IMR-90 (cell line): ENCODE data around the gene CHST8. TPM values are rescaled to one million over a fixed set of nuclear protein-coding genes. Genes with fewer than 3 reads are reported as not detected.

Experiments
- ATAC-seq: fragments of 200-7000 bp; cut with Tn5 transposase; 2 replicates; pipeline ENCODE4 v1.9.1; 2020; ENCODE audit warnings: low read depth, mild to moderate bottlenecking, moderate library complexity
- BruUV-seq: library from RNA; stranded (reverse); fragments of 400-500 nt; replicated peaks from 2 replicates; lab custom pipeline; 2021; lab: Mats Ljungman, UMichigan
- CTCF ChIA-PET: fragments of 300-600 bp; formaldehyde crosslinking; extraction: SDS; loops from one replicate; lab custom pipeline; 2021; ENCODE audit warnings: antibody characterized with exemption; lab: Yijun Ruan, JAX
- POLR2A ChIA-PET: fragments of 300-600 bp; sonication (Branson Sonifier 250); formaldehyde crosslinking; loops from one replicate; lab custom pipeline; 2022; ENCODE audit warnings: antibody characterized with exemption; ENCODE audit not compliant: unreplicated experiment; lab: Charles Lee
- DNase-seq: peaks from one replicate; pipeline ENCODE4 v3.0.0; 2013
- H2AFZ ChIP-seq: replicated peaks from 2 replicates; pipeline ENCODE3; 2013; ENCODE audit warnings: low read length, mild to moderate bottlenecking; ENCODE audit not compliant: poor library complexity
- H2AK5ac ChIP-seq: 2 replicates; pipeline ENCODE4 v1.6.1; 2013; ENCODE audit warnings: low read depth, low read length, inconsistent platforms
- H2AK9ac ChIP-seq: replicated peaks from 2 replicates; pipeline ENCODE3; 2013; ENCODE audit warnings: mild to moderate bottlenecking, low read depth, low read length, moderate library complexity; ENCODE audit not compliant: poor library complexity
- H2BK120ac ChIP-seq: 2 replicates; pipeline ENCODE4 v1.6.1; 2013; ENCODE audit warnings: low read depth, low read length, inconsistent platforms
- H2BK15ac ChIP-seq: 3 replicates; pipeline ENCODE4 v1.6.1; 2013; ENCODE audit warnings: low read depth, low read length, inconsistent platforms
- H2BK20ac ChIP-seq: 2 replicates; pipeline ENCODE4 v1.6.1; 2013; ENCODE audit warnings: low read depth, mild to moderate bottlenecking, inconsistent platforms, low read length, moderate library complexity
- H2BK5ac ChIP-seq: 2 replicates; pipeline ENCODE4 v1.6.1; 2013; ENCODE audit warnings: mild to moderate bottlenecking, low read depth, low read length, inconsistent platforms; ENCODE audit not compliant: poor library complexity, severe bottlenecking
- H3K14ac ChIP-seq: replicated peaks from 2 replicates; pipeline ENCODE4 v1.6.1; 2013; ENCODE audit warnings: low read depth, low read length, inconsistent platforms
- H3K18ac ChIP-seq: 2 replicates; pipeline ENCODE4 v1.6.1; 2013; ENCODE audit warnings: low read depth, low read length, control low read depth
- H3K23ac ChIP-seq: 2 replicates; pipeline ENCODE4 v1.6.1; 2013; ENCODE audit warnings: low read depth, low read length, inconsistent platforms
- H3K27ac ChIP-seq: 2 replicates; pipeline ENCODE4 v1.5.1; 2013; ENCODE audit warnings: mild to moderate bottlenecking, control low read depth, low read length; ENCODE audit not compliant: insufficient read depth
- H3K27me3 ChIP-seq: 2 replicates; pipeline ENCODE4 v1.6.1; 2013; ENCODE audit warnings: low read length; ENCODE audit not compliant: control insufficient read depth, insufficient read depth
- H3K36me3 ChIP-seq: 2 replicates; pipeline ENCODE4 v1.6.1; 2013; ENCODE audit warnings: low read length, mixed read lengths; ENCODE audit not compliant: control insufficient read depth, insufficient read depth
- H3K4ac ChIP-seq: 2 replicates; pipeline ENCODE4 v1.6.1; 2013; ENCODE audit warnings: low read depth, low read length, inconsistent platforms
- H3K4me1 ChIP-seq: 2 replicates; pipeline ENCODE4 v1.6.1; 2013; ENCODE audit warnings: low read length, mixed read lengths; ENCODE audit not compliant: control insufficient read depth, insufficient read depth
- H3K4me2 ChIP-seq: 2 replicates; pipeline ENCODE4 v1.6.1; 2013; ENCODE audit warnings: low read depth, mild to moderate bottlenecking, control low read depth, low read length, moderate library complexity
- H3K4me3 ChIP-seq: 2 replicates; pipeline ENCODE4 v1.5.1; 2013; ENCODE audit warnings: low read depth, mild to moderate bottlenecking, control low read depth, low read length, moderate library complexity; ENCODE audit not compliant: insufficient read depth
- H3K56ac ChIP-seq: 2 replicates; pipeline ENCODE4 v1.6.1; 2013; ENCODE audit warnings: low read length, inconsistent platforms; ENCODE audit not compliant: insufficient read depth; ENCODE audit errors: extremely low read depth
- H3K79me1 ChIP-seq, 2 experiments: 2 replicates each; pipeline ENCODE4 v1.6.1; 2013; ENCODE audit warnings: low read length in 2 of 2, inconsistent platforms in 1 of 2, low read depth in 1 of 2
- H3K9ac ChIP-seq: 2 replicates; pipeline ENCODE4 v1.6.1; 2013; ENCODE audit warnings: low read depth, low read length, control low read depth
- H3K9me1 ChIP-seq: 2 replicates; pipeline ENCODE4 v1.6.1; 2013; ENCODE audit warnings: low read length, inconsistent platforms; ENCODE audit not compliant: insufficient read depth
- H3K9me3 ChIP-seq: 2 replicates; pipeline ENCODE4 v1.6.1; 2013; ENCODE audit warnings: low read length; ENCODE audit not compliant: control insufficient read depth, insufficient read depth
- H4K20me1 ChIP-seq: 2 replicates; pipeline ENCODE4 v1.6.1; 2013; ENCODE audit warnings: low read length, inconsistent platforms; ENCODE audit not compliant: insufficient read depth
- H4K5ac ChIP-seq: 2 replicates; pipeline ENCODE4 v1.6.1; 2013; ENCODE audit warnings: mild to moderate bottlenecking, low read depth, low read length, control low read depth
- H4K8ac ChIP-seq, 2 experiments: 2 replicates each; pipeline ENCODE4 v1.6.1; 2013; ENCODE audit warnings: low read depth in 2 of 2, low read length in 2 of 2, control low read depth in 1 of 2, inconsistent platforms in 1 of 2
- H4K91ac ChIP-seq: 2 replicates; pipeline ENCODE4 v1.6.1; 2013; ENCODE audit warnings: low read depth, low read length, inconsistent platforms; ENCODE audit not compliant: insufficient read depth
- ELK1 ChIP-seq: fragments of 150-350 bp; IDR thresholded peaks from 2 replicates; pipeline ENCODE4 v1.6.1; 2016; ENCODE audit warnings: low read depth, mild to moderate bottlenecking, low read length, moderate library complexity, borderline replicate concordance
- SMC3 ChIP-seq: fragments of 150-350 bp; IDR thresholded peaks from 2 replicates; pipeline ENCODE4 v1.6.1; 2016; ENCODE audit warnings: low read depth, mild to moderate bottlenecking, antibody characterized with exemption, low read length, moderate library complexity
- WGBS, 2 experiments: methylation state at CpG; one replicate each; pipeline versions ENCODE4 v1.1.5 to v1.1.7; 2013; ENCODE audit warnings: missing lambda C conversion rate in 2 of 2; ENCODE audit not compliant: insufficient read length in 1 of 2; ENCODE audit errors: extremely low coverage in 2 of 2; 5-methylcytosine and 5-hydroxymethylcytosine counted together
- dilution Hi-C: fragments of 300-500 bp; cut with HindIII; formaldehyde crosslinking; loops from one replicate; pipeline ENCODE4 v1.14.3; 2018; ENCODE audit warnings: low sequenced_read_pairs; ENCODE audit not compliant: unreplicated experiment
- in situ Hi-C: fragments of 300-500 bp; cut with MboI; formaldehyde crosslinking; loops from 3 replicates; pipeline ENCODE4 v1.14.3; 2019; ENCODE audit warnings: low sequenced_read_pairs, inconsistent platforms, mixed read lengths
- intact Hi-C: fragments of 100-400 bp; cut with micrococcal nuclease; formaldehyde crosslinking; loops from 2 replicates; pipeline ENCODE4 v1.10.0; 2022
- polyA plus RNA-seq, 3 experiments: library from polyadenylated mRNA; depleted of rRNA; stranded (reverse); fragments of >200 nt; gene quantifications; 2 replicates each; pipeline ENCODE4 v1.2.3, GENCODE V29; 2012; ENCODE audit warnings: low replicate concordance in 1 of 3
- total RNA-seq: library from RNA; depleted of rRNA; stranded (reverse); fragments of >200 nt; gene quantifications from 2 replicates; pipeline ENCODE4 v1.2.3, GENCODE V29; 2012

CHST8 gene
- total and polyA plus RNA-seq, 2 of the 4 experiments (the other 2 are of a cell fraction) = not detected

- no peak for TF ChIP-seq ELK1
- TF ChIP-seq SMC3 = no peak
- no peak for DNase-seq
- H4K20me1 ChIP-seq = no peaks in the 10 kb centered on the region
- H3K23ac ChIP-seq = no peak overlapping the region
- no peak overlapping the region for H2AK5ac ChIP-seq
- dilution Hi-C loops = no loop called here
- CTCF ChIA-PET = no interaction called here
- POLR2A ChIA-PET = no interaction called here
- in situ Hi-C loops = no loop called here
- no peak overlapping the region for H3K56ac ChIP-seq
- H3K27me3 ChIP-seq = no peaks in the 10 kb centered on the region
- H4K91ac ChIP-seq = no peak overlapping the region
- no peak for ATAC-seq
- H2AFZ ChIP-seq = no peak overlapping the region
- no peak overlapping the region for H2BK120ac ChIP-seq
- H3K9me1 ChIP-seq = no peaks in the 10 kb centered on the region
- no peak overlapping the region for H3K18ac ChIP-seq
- H3K14ac ChIP-seq = no peak overlapping the region
- BruUV-seq = no TSS peak
- no peak overlapping the region for H4K8ac ChIP-seq
- H3K4me3 ChIP-seq = no peak overlapping the region
- H3K4me2 ChIP-seq = no peak overlapping the region
- H3K27ac ChIP-seq = no peak overlapping the region
- no peaks in the 10 kb centered on the region for H3K36me3 ChIP-seq
- no peak overlapping the region for H2BK20ac ChIP-seq
- H3K4me1 ChIP-seq = no peaks in the 10 kb centered on the region
- no peaks in the 10 kb centered on the region for H3K9me3 ChIP-seq
- intact Hi-C loops = no loop called here
- WGBS, 2 experiments = 82% methylated on average over 5 of the region's 12 CpGs; no CpG with 5 or more reads in 1 of the 2 experiments
- no peak overlapping the region for H3K4ac ChIP-seq
- no peak overlapping the region for H3K9ac ChIP-seq
- H2AK9ac ChIP-seq = no peak overlapping the region
- H4K5ac ChIP-seq = no peak overlapping the region
- no peaks in the 10 kb centered on the region for H3K79me1 ChIP-seq
- no peak overlapping the region for H2BK15ac ChIP-seq
- no peak overlapping the region for H2BK5ac ChIP-seq
Measured at GRCh38 chr19:33691030-33691427, 69.3 kb downstream of the CHST8 start.
